Measurements from ENCODE around the gene PPIB.

DNA sequence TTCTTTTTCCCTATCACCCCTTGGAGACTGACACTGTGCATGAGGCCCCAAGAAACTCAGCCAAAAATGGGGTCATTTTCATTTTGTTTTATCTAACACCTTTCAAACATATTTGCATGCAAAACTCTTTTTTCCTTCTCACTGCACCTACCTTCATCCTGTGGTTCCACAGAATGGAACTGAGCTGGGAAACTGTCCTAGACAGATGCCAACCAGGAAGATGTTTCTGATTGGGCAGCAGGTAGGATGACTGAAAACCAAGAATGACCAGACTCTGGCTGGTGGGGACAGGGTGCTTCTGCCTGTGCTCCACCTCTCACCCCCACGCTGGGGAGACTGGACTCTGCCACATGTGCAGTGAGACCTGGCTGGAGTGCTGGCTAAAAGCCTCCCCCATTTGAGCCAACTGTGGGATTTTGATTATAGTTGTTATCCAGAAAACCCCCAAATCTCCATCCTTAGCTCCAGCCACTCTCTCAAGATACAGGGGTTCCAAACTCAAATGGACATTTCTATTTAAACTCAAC lies 5.2 kb downstream of the PPIB start:
- TF ChIP-seq, protein P1, sequence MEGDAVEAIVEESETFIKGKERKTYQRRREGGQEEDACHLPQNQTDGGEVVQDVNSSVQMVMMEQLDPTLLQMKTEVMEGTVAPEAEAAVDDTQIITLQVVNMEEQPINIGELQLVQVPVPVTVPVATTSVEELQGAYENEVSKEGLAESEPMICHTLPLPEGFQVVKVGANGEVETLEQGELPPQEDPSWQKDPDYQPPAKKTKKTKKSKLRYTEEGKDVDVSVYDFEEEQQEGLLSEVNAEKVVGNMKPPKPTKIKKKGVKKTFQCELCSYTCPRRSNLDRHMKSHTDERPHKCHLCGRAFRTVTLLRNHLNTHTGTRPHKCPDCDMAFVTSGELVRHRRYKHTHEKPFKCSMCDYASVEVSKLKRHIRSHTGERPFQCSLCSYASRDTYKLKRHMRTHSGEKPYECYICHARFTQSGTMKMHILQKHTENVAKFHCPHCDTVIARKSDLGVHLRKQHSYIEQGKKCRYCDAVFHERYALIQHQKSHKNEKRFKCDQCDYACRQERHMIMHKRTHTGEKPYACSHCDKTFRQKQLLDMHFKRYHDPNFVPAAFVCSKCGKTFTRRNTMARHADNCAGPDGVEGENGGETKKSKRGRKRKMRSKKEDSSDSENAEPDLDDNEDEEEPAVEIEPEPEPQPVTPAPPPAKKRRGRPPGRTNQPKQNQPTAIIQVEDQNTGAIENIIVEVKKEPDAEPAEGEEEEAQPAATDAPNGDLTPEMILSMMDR (IDR thresholded peaks at IDR 0.05): no peak
- no peak for TF ChIP-seq POLR2A (IDR thresholded peaks at IDR 0.05)

Data from right lobe of liver (tissue), 4 donors.